ENCODE results near the gene CORO7.

DNA sequence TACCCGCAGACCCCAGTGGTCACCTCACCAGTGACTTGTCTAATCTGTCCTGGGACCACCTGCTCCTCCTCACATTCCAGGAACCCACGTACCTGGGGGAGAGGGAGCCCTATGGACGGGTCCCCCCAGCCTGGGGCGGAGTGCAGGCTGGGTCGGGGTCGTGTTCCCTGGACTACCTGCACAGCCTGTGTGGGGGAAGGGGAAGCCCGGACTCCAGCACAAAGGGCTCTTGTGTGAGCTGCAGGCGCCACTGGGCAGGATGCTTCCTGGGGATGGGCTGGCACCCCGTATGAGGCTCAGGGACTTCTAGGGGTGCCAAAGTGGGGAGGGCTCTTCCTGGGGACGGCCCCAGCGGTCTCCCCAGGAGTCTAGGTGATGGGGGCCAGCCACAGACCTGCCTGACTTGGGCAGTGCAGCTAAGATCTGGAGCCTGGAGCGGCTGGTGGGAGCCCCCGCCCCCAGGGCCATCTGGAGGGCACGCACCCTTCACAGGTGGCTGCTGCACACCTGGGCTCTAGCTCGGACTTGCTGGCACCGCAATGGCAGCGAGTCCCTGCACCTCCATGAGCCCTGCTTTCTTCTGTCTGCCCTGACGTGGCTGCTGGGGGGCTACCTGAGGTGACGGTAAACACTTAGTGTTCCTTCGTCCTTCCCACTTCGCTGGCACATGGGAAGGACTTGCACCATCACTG, 37.3 kb downstream of the CORO7 start:
- TF ChIP-seq, protein P1, sequence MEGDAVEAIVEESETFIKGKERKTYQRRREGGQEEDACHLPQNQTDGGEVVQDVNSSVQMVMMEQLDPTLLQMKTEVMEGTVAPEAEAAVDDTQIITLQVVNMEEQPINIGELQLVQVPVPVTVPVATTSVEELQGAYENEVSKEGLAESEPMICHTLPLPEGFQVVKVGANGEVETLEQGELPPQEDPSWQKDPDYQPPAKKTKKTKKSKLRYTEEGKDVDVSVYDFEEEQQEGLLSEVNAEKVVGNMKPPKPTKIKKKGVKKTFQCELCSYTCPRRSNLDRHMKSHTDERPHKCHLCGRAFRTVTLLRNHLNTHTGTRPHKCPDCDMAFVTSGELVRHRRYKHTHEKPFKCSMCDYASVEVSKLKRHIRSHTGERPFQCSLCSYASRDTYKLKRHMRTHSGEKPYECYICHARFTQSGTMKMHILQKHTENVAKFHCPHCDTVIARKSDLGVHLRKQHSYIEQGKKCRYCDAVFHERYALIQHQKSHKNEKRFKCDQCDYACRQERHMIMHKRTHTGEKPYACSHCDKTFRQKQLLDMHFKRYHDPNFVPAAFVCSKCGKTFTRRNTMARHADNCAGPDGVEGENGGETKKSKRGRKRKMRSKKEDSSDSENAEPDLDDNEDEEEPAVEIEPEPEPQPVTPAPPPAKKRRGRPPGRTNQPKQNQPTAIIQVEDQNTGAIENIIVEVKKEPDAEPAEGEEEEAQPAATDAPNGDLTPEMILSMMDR (IDR thresholded peaks at IDR 0.05; ENCODE audit: borderline replicate concordance, extremely low read depth, low read length, poor library complexity, severe bottlenecking): no peak
- no peak for TF ChIP-seq EZH2 (IDR thresholded peaks at IDR 0.05; ENCODE audit: borderline replicate concordance, low read depth, low read length, severe bottlenecking)
